PC-3 (cell line): Measurements from ENCODE around the gene PRSS50. TPM values are rescaled to one million over a fixed set of nuclear protein-coding genes. Genes with fewer than 3 reads are reported as not detected.

Experiments
- ATAC-seq: fragments of 200-7000 bp; cut with Tn5 transposase; 2 replicates; pipeline ENCODE4 v1.9.1; 2020; ENCODE audit warnings: mild to moderate bottlenecking, moderate library complexity
- BruUV-seq: library from RNA; stranded (reverse); fragments of 400-500 nt; replicated peaks from 2 replicates; lab custom pipeline; 2021; lab: Mats Ljungman, UMichigan
- CTCF ChIA-PET: fragments of 300-600 bp; sonication (Branson Sonifier 250); formaldehyde crosslinking; loops from one replicate; lab custom pipeline; 2022; ENCODE audit warnings: antibody characterized with exemption; lab: Charles Lee
- POLR2A ChIA-PET: fragments of 300-600 bp; sonication (Branson Sonifier 250); formaldehyde crosslinking; loops from one replicate; lab custom pipeline; 2022; ENCODE audit warnings: antibody characterized with exemption; ENCODE audit not compliant: unreplicated experiment; lab: Charles Lee
- DNase-seq: peaks from one replicate; pipeline ENCODE4 v3.0.0-alpha.2; 2015
- H2AFZ ChIP-seq: fragments of 300-600 bp; sonication (generic); 2 replicates; pipeline ENCODE4 v1.6.0; 2016; ENCODE audit warnings: antibody characterized with exemption, low read length
- H3F3A ChIP-seq: fragments of 300-600 bp; sonication (generic); one replicate; pipeline ENCODE4 v1.6.0; 2017; ENCODE audit warnings: antibody characterized with exemption, low read length, control low read depth, mild to moderate bottlenecking; ENCODE audit not compliant: unreplicated experiment
- H3K27ac ChIP-seq: fragments of 300-600 bp; sonication (generic); 2 replicates; pipeline ENCODE4 v1.5.1; 2016; ENCODE audit warnings: mild to moderate bottlenecking, low read length
- H3K27me3 ChIP-seq: fragments of 300-600 bp; sonication (generic); 2 replicates; pipeline ENCODE4 v1.6.1; 2016; ENCODE audit warnings: low read length, mixed read lengths
- H3K36me3 ChIP-seq: fragments of 300-600 bp; sonication (generic); 2 replicates; pipeline ENCODE4 v1.6.1; 2016; ENCODE audit warnings: low read depth, mixed run types, low read length, mixed read lengths
- H3K4me1 ChIP-seq: fragments of 300-600 bp; sonication (generic); 2 replicates; pipeline ENCODE4 v1.5.1; 2016; ENCODE audit warnings: low read length; ENCODE audit not compliant: insufficient read depth
- H3K4me2 ChIP-seq: fragments of 300-600 bp; sonication (generic); 2 replicates; pipeline ENCODE4 v1.6.0; 2016; ENCODE audit warnings: low read length
- H3K4me3 ChIP-seq: fragments of 300-600 bp; sonication (generic); 2 replicates; pipeline ENCODE4 v1.5.1; 2016; ENCODE audit warnings: mild to moderate bottlenecking, low read length, mixed read lengths
- H3K79me2 ChIP-seq: fragments of 300-600 bp; sonication (generic); 2 replicates; pipeline ENCODE4 v1.6.1; 2017; ENCODE audit warnings: low read length, mixed read lengths
- H3K9ac ChIP-seq: fragments of 300-600 bp; sonication (generic); 2 replicates; pipeline ENCODE4 v1.6.0; 2016; ENCODE audit warnings: mild to moderate bottlenecking, low read length
- H3K9me2 ChIP-seq: fragments of 300-600 bp; sonication (generic); replicated peaks from 2 replicates; pipeline ENCODE4 v1.6.1; 2016; ENCODE audit warnings: mixed run types, low read length, mixed read lengths
- H3K9me3 ChIP-seq: fragments of 300-600 bp; sonication (generic); 2 replicates; pipeline ENCODE4 v1.6.1; 2016; ENCODE audit warnings: low read length, mixed read lengths
- H4K20me1 ChIP-seq: fragments of 300-600 bp; sonication (generic); 2 replicates; pipeline ENCODE4 v1.6.1; 2016; ENCODE audit warnings: low read length, mixed read lengths
- EZH2 ChIP-seq: fragments of 300-600 bp; sonication (generic); IDR thresholded peaks from one replicate; pipeline ENCODE4 v1.6.1; 2017; ENCODE audit warnings: antibody characterized with exemption, mild to moderate bottlenecking, low read length; ENCODE audit not compliant: unreplicated experiment
- EZH2phosphoT487 ChIP-seq: fragments of 300-600 bp; sonication (generic); IDR thresholded peaks from 2 replicates; pipeline ENCODE4 v1.6.1; 2018; ENCODE audit warnings: mild to moderate bottlenecking, antibody characterized with exemption, low read length, borderline replicate concordance
- intact Hi-C: fragments of 100-400 bp; cut with micrococcal nuclease; formaldehyde crosslinking; loops from 2 replicates; pipeline ENCODE4 v1.9.0; 2023
- total RNA-seq: library from RNA; depleted of rRNA; stranded (reverse); fragments of >200 nt; gene quantifications from 2 replicates; pipeline ENCODE4 v1.2.3, GENCODE V29; 2014
- TF ChIP-seq, protein P1 (sequence below): fragments of 300-600 bp; sonication (generic); conservative IDR thresholded peaks from 2 replicates; pipeline ENCODE4 v1.5.1; 2017; ENCODE audit warnings: antibody characterized with exemption, low read depth, mild to moderate bottlenecking, low read length

Gene PRSS50
- total RNA-seq, 1 experiment from 2014 or later = not detected

GRCh38 chr3:46667657-46668056, 50.0 kb downstream of the PRSS50 start:
- H2AFZ ChIP-seq = no peak overlapping the region
- no peak overlapping the region for H3K4me3 ChIP-seq
- no peaks in the 10 kb centered on the region for H3K79me2 ChIP-seq
- H3K36me3 ChIP-seq = no peaks in the 10 kb centered on the region
- no peaks in the 10 kb centered on the region for H3F3A ChIP-seq
- H3K9me2 ChIP-seq = no peaks in the 10 kb centered on the region
- H3K27me3 ChIP-seq = no peaks in the 10 kb centered on the region
- no peak overlapping the region for H3K4me2 ChIP-seq
- ChIA-PET POLR2A (no interaction called here), CTCF (no interaction called here)
- intact Hi-C loops = no loop called here
- no peaks in the 10 kb centered on the region for H3K4me1 ChIP-seq
- no peak for TF ChIP-seq EZH2phosphoT487
- TF ChIP-seq EZH2 = no peak
- TF ChIP-seq, protein P1, sequence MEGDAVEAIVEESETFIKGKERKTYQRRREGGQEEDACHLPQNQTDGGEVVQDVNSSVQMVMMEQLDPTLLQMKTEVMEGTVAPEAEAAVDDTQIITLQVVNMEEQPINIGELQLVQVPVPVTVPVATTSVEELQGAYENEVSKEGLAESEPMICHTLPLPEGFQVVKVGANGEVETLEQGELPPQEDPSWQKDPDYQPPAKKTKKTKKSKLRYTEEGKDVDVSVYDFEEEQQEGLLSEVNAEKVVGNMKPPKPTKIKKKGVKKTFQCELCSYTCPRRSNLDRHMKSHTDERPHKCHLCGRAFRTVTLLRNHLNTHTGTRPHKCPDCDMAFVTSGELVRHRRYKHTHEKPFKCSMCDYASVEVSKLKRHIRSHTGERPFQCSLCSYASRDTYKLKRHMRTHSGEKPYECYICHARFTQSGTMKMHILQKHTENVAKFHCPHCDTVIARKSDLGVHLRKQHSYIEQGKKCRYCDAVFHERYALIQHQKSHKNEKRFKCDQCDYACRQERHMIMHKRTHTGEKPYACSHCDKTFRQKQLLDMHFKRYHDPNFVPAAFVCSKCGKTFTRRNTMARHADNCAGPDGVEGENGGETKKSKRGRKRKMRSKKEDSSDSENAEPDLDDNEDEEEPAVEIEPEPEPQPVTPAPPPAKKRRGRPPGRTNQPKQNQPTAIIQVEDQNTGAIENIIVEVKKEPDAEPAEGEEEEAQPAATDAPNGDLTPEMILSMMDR = no peak
- ATAC-seq = no peak
- DNase-seq = no peak
- no peaks in the 10 kb centered on the region for H4K20me1 ChIP-seq
- H3K9ac ChIP-seq = no peak overlapping the region
- no peak overlapping the region for H3K27ac ChIP-seq
- H3K9me3 ChIP-seq = no peaks in the 10 kb centered on the region
- no TSS peak for BruUV-seq

DNA sequence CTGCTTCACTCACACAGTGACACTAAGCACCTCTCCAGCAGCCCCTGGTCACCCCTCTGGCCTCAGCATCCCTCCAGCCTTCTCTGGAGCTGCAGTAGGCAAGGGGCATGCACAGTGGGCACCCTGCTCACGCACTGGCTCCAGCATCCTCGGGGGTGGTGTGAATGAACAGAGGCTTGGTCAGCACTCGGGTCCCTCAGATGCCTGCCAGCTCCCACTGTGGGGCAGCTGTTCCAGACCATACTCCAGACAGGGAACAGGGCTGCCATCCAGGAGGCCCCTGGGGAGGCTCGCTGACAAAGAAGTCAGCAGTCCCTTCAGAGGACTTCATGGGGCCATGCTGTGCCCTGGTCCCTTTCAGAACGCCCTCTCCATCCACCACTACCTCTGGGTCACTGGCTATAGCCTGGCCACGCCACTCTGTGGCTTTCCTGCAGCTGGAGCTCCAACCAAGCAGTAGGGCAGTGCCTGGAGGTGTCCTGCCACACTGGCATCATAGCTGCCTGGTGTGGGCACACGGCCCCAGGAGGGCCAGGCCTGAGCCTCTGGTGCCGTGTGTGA, 50.5 kb downstream of the PRSS50 start:
- CTCF ChIA-PET = no interaction called here
- no TSS peak for BruUV-seq
- POLR2A ChIA-PET = no interaction called here

GRCh38 chr3:46666453-46666845, 51.2 kb downstream of the PRSS50 start:
- Histone ChIP-seq H3K9me2 (no peaks in the 10 kb centered on the region), H3K36me3 (no peaks in the 10 kb centered on the region), H3K4me3 (no peak overlapping the region), H3F3A (no peaks in the 10 kb centered on the region), H3K9me3 (no peaks in the 10 kb centered on the region), H3K27me3 (no peaks in the 10 kb centered on the region), H3K9ac (no peak overlapping the region), H2AFZ (no peak overlapping the region), H3K27ac (no peak overlapping the region), H3K4me1 (no peaks in the 10 kb centered on the region), H3K4me2 (no peak overlapping the region), H4K20me1 (no peaks in the 10 kb centered on the region), H3K79me2 (no peaks in the 10 kb centered on the region)
- ChIA-PET POLR2A (no interaction called here), CTCF (no interaction called here)
- TSS peak; percentile 15 for BruUV-seq
- no peak for DNase-seq
- no peak for ATAC-seq
- TF ChIP-seq, protein P1 = no peak
- TF ChIP-seq EZH2phosphoT487 (no peak), EZH2 (no peak)
- intact Hi-C loops = no loop called here

More for the DNA sequence above, 50.5 kb downstream of the PRSS50 start:
- no peak overlapping the region for H3K4me3 ChIP-seq
- H3K79me2 ChIP-seq = no peaks in the 10 kb centered on the region
- H3K36me3 ChIP-seq = no peaks in the 10 kb centered on the region
- no peaks in the 10 kb centered on the region for H3K9me2 ChIP-seq
- no peak overlapping the region for H3K4me2 ChIP-seq
- no peaks in the 10 kb centered on the region for H3K9me3 ChIP-seq
- H3K4me1 ChIP-seq = no peaks in the 10 kb centered on the region
- H3K27ac ChIP-seq = no peak overlapping the region
- TF ChIP-seq EZH2phosphoT487 = no peak
- no peak for TF ChIP-seq EZH2
- TF ChIP-seq, protein P1 = no peak
- no peak overlapping the region for H3K9ac ChIP-seq
- no peaks in the 10 kb centered on the region for H3K27me3 ChIP-seq
- DNase-seq = no peak
- H2AFZ ChIP-seq = no peak overlapping the region
- ATAC-seq = no peak; the same call in 1 of the 2 replicates
- no peaks in the 10 kb centered on the region for H4K20me1 ChIP-seq
- intact Hi-C loops = no loop called here
- H3F3A ChIP-seq = no peaks in the 10 kb centered on the region
